Ovary (tissue), 9 donors: ENCODE data around the gene DHX57. TPM values are rescaled to one million over a fixed set of nuclear protein-coding genes. Genes with fewer than 3 reads are reported as not detected.

Source experiments
- DNase-seq, 5 donors: peaks; one replicate each; pipeline ENCODE4 v3.0.0-alpha.2; 2019 to 2020
- H3K27ac ChIP-seq, 2 donors: fragments of 200-600 bp; one replicate each; pipeline versions ENCODE4 v1.5.1 to v1.8.0; 2019 to 2022
- H3K27me3 ChIP-seq: fragments of 200-600 bp; one replicate; pipeline ENCODE4 v1.8.0; 2022
- H3K36me3 ChIP-seq: fragments of 200-600 bp; sonication (generic); one replicate; pipeline ENCODE4 v1.5.1; 2019
- H3K4me1 ChIP-seq: one replicate; pipeline ENCODE4 v1.8.1; 2013; ENCODE audit warnings: mild to moderate bottlenecking, moderate library complexity; ENCODE audit not compliant: insufficient read depth
- H3K4me3 ChIP-seq: fragments of 200-600 bp; sonication (generic); one replicate; pipeline ENCODE4 v1.5.1; 2017
- H3K9me3 ChIP-seq, 2 donors: fragments of 200-600 bp in 1 of 2; sonication (generic) in 1 of 2; one replicate each; pipeline versions ENCODE4 v1.5.1 to v1.8.1; 2013 to 2019; ENCODE audit warnings: mild to moderate bottlenecking in 1 of 2, moderate library complexity in 1 of 2
- CTCF ChIP-seq, 3 donors: fragments of 450-650 bp in 2 of 3; fragments of 200-600 bp in 1 of 3; IDR thresholded peaks; one replicate each; pipeline versions ENCODE4 v1.5.1 to v1.8.0; 2016 to 2022; ENCODE audit warnings: antibody characterized with exemption in 3 of 3, mild to moderate bottlenecking in 1 of 3
- EP300 ChIP-seq: sonication (generic); formaldehyde crosslinking; IDR thresholded peaks from one replicate; pipeline ENCODE4 v1.6.1; 2017; ENCODE audit warnings: antibody characterized with exemption
- POLR2A ChIP-seq: fragments of 450-650 bp; IDR thresholded peaks from one replicate; pipeline ENCODE4 v1.6.1; 2017; ENCODE audit warnings: antibody characterized with exemption, mild to moderate bottlenecking, moderate library complexity
- WGBS, 3 donors: extraction: QIAGEN DNeasy Blood & Tissue Kit in 1 of 3; methylation state at CpG; one replicate each; pipeline versions ENCODE4 v1.1.5 to v1.1.7; 2013 to 2017; 5-methylcytosine and 5-hydroxymethylcytosine counted together
- intact Hi-C, 4 donors: fragments of 100-400 bp; cut with DNase I; formaldehyde crosslinking; loops; one replicate each; pipeline versions ENCODE4 v1.11.0 to v1.15.1; 2022 to 2023
- polyA plus RNA-seq, 2 donors: library from polyadenylated mRNA; stranded (reverse); fragments of 200-250 nt in 1 of 2; fragments of 350-450 nt in 1 of 2; fragmentation: Illumina TruSeq in 1 of 2; extraction: RNeasy Lipid Tissue Mini Kit (QIAGEN cat#74804) in 1 of 2; gene quantifications; one replicate each; pipeline ENCODE4 v1.2.3, GENCODE V29; 2013 to 2014
- total RNA-seq, 7 donors: library from RNA; depleted of rRNA in 2 of 7; stranded (reverse); fragments of >200 nt in 2 of 7; fragmentation: NEBNext Ultra II Directional in 3 of 7; extraction: Animal tissue kit (Norgen Biotek cat#: 25700) in 3 of 7; gene quantifications; one replicate each; pipeline versions ENCODE4 v1.1.0 to v1.2.4, GENCODE V29; 2016 to 2023
- donor health status: DM: no; HTN: no; CAD: no; lungs with moderate emphysema.
- donor health status: DM: no; HTN: no; CAD: no.
- donor health status: Bipolar disorder and iron deficiency.
- donor health status: DM: yes; HTN: yes; CAD: no.
- donor health status: DM: no; HTN: no; CAD: no.
- donor health status: DM: yes; HTN: yes; CAD: no.

DHX57 gene
- total and polyA plus RNA-seq, 9 donors, result 8.7 to 24.4 (median 16.5) TPM

GRCh38 chr2:38907242-38907641, 31.5 kb upstream of the DHX57 start:
- no peak for DNase-seq
- Histone ChIP-seq H3K4me1 (no peaks in the 10 kb centered on the region), H3K27ac (no peak overlapping the region), H3K27me3 (no peaks in the 10 kb centered on the region), H3K9me3 (no peaks in the 10 kb centered on the region), H3K4me3 (no peak overlapping the region), H3K36me3 (no peaks in the 10 kb centered on the region)
- intact Hi-C loops, result no loop called here
- 46 to 71% (median 65%) methylated on average over 1 of the region's 1 CpG for WGBS, 3 donors
- no peak for TF ChIP-seq CTCF (IDR thresholded peaks at IDR 0.05)
- no peak for TF ChIP-seq POLR2A
- no peak for TF ChIP-seq EP300

- Histone ChIP-seq H3K27me3 (no peaks in the 10 kb centered on the region), H3K4me3 (no peak overlapping the region), H3K36me3 (no peaks in the 10 kb centered on the region), H3K27ac (no peak overlapping the region), H3K9me3 (no peaks in the 10 kb centered on the region), H3K4me1 (no peaks in the 10 kb centered on the region)
- intact Hi-C loops, result no loop called here
- no peak for TF ChIP-seq EP300
- 93 to 95% (median 93%) methylated on average over 2 of the region's 2 CpGs for WGBS, 3 donors
- DNase-seq, result no peak
These were observed 29.5 kb upstream of the DHX57 start for GRCh38 chr2:38905251-38905650.

GRCh38 chr2:38900726-38901125, 25.0 kb upstream of the DHX57 start:
- Histone ChIP-seq H3K36me3 (no peaks in the 10 kb centered on the region), H3K4me1 (no peaks in the 10 kb centered on the region), H3K4me3 (no peak overlapping the region), H3K9me3 (no peaks in the 10 kb centered on the region), H3K27me3 (no peaks in the 10 kb centered on the region), H3K27ac (no peak overlapping the region)
- DNase-seq, result no peak
- 78 to 84% (median 79%) methylated on average over 1 of the region's 1 CpG for WGBS, 3 donors
- no peak for TF ChIP-seq CTCF (IDR thresholded peaks at IDR 0.05)
- no peak for TF ChIP-seq EP300
- TF ChIP-seq POLR2A, result no peak
- intact Hi-C loops, result no loop called here

- WGBS, 3 donors, result 76 to 79% (median 78%) methylated on average over 5 of the region's 5 CpGs
- no peak for DNase-seq
- H3K27ac ChIP-seq, result no peak overlapping the region
- intact Hi-C loops, result no loop called here
- no peaks in the 10 kb centered on the region for H3K4me1 ChIP-seq
- no peaks in the 10 kb centered on the region for H3K27me3 ChIP-seq
- no peaks in the 10 kb centered on the region for H3K36me3 ChIP-seq
- TF ChIP-seq EP300, result no peak
- no peak for TF ChIP-seq CTCF (IDR thresholded peaks at IDR 0.05)
- TF ChIP-seq POLR2A, result no peak
- no peak overlapping the region for H3K4me3 ChIP-seq
- H3K9me3 ChIP-seq, result no peaks in the 10 kb centered on the region
These were observed 22.5 kb upstream of the DHX57 start for GRCh38 chr2:38898256-38898655.

- intact Hi-C loops, result no loop called here
- Histone ChIP-seq H3K27ac (no peak overlapping the region), H3K4me1 (no peaks in the 10 kb centered on the region), H3K36me3 (no peaks in the 10 kb centered on the region), H3K9me3 (no peaks in the 10 kb centered on the region), H3K4me3 (no peak overlapping the region), H3K27me3 (no peaks in the 10 kb centered on the region)
- TF ChIP-seq POLR2A (no peak), EP300 (no peak), CTCF (IDR thresholded peaks at IDR 0.05) (no peak)
- DNase-seq, result no peak
These were observed 17.1 kb upstream of the DHX57 start for GRCh38 chr2:38892819-38893218.
